Nephron (organoid): ENCODE data around the gene XPNPEP3.
"Not testable (repeated sequence)": the region's sequence is repeated elsewhere in the genome, so short reads cannot be mapped to it uniquely, and the experiment has no call there.

Experiments
- H3K27ac Mint-ChIP-seq, 3 experiments: 2 replicates each; pipeline ENCODE4 v1.8.0; 2020; ENCODE audit warnings: mixed read lengths in 3 of 3, mild to moderate bottlenecking in 2 of 3, moderate library complexity in 1 of 3
- H3K27me3 Mint-ChIP-seq: 2 replicates; pipeline ENCODE4 v1.8.0; 2021; ENCODE audit warnings: low read depth, mild to moderate bottlenecking, moderate library complexity, mixed read lengths
- H3K36me3 Mint-ChIP-seq: 2 replicates; pipeline ENCODE4 v1.8.0; 2020; ENCODE audit warnings: low read depth, mixed read lengths
- H3K4me1 Mint-ChIP-seq: 2 replicates; pipeline ENCODE4 v1.8.0; 2020; ENCODE audit warnings: mixed read lengths
- H3K4me3 Mint-ChIP-seq, 3 experiments: 2 replicates each; pipeline ENCODE4 v1.8.0; 2020; ENCODE audit warnings: mild to moderate bottlenecking in 3 of 3, mixed read lengths in 3 of 3, moderate library complexity in 2 of 3
- H3K9me3 Mint-ChIP-seq: 2 replicates; pipeline ENCODE4 v1.8.0; 2020; ENCODE audit warnings: mixed read lengths
- TF ChIP-seq, protein P1 (sequence below), 3 experiments: fragments of 200-600 bp; sonication (generic); IDR thresholded peaks; one replicate each; pipeline ENCODE4 v1.5.0; 2021; ENCODE audit warnings: antibody characterized with exemption in 3 of 3; ENCODE audit not compliant: unreplicated experiment in 3 of 3

Gene XPNPEP3

DNA sequence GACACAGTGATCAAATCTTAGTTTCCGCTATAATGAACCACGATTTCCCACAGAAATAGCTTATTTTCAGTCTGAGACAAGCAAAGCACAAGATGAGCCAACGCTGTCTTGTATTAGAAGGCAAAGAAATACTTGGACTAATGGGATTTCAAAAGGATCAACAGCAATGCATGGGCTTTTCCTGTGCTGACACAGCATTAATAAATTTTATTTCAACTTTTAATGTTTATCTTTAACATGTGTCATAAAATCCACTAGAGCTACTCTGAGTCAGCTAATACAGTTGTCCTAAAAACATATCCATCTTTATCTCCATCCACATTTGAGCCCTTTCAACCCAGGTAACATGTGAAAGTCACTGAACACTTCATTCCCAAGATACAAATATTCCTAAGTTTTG lies 22.3 kb upstream of the XPNPEP3 start:
- TF ChIP-seq, protein P1, sequence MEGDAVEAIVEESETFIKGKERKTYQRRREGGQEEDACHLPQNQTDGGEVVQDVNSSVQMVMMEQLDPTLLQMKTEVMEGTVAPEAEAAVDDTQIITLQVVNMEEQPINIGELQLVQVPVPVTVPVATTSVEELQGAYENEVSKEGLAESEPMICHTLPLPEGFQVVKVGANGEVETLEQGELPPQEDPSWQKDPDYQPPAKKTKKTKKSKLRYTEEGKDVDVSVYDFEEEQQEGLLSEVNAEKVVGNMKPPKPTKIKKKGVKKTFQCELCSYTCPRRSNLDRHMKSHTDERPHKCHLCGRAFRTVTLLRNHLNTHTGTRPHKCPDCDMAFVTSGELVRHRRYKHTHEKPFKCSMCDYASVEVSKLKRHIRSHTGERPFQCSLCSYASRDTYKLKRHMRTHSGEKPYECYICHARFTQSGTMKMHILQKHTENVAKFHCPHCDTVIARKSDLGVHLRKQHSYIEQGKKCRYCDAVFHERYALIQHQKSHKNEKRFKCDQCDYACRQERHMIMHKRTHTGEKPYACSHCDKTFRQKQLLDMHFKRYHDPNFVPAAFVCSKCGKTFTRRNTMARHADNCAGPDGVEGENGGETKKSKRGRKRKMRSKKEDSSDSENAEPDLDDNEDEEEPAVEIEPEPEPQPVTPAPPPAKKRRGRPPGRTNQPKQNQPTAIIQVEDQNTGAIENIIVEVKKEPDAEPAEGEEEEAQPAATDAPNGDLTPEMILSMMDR (IDR thresholded peaks at IDR 0.05; ENCODE audit: unreplicated experiment in 3 of 3), result no peak
- Mint-ChIP-seq H3K27ac (no peak overlapping the region), H3K9me3 (no peaks in the 10 kb centered on the region), H3K4me1 (no peaks in the 10 kb centered on the region), H3K27me3 (no peaks in the 10 kb centered on the region), H3K36me3 (peaks cover 67% of the 10 kb centered on the region), H3K4me3 (no peak overlapping the region)

DNA sequence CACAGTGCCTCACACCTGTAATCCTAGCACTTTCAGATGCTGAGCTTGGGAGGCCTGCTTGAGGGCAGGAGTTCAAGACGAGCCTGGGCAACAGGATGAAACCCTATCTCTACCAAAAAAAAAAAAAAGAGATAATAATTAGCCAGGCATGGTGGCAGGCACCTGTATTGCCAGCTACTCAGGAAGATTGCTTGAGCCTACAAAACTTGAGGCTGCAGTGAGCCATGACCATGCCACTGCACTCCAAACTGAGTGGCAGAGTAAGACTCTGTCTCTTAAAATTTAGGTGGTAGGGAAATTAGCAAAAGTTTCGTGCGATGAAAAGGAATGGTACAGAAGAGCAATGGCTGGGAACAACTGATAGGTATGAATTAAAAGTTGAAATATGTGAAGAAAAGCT lies 18.5 kb upstream of the XPNPEP3 start:
- H3K36me3 Mint-ChIP-seq, result peaks cover 73% of the 10 kb centered on the region

DNA sequence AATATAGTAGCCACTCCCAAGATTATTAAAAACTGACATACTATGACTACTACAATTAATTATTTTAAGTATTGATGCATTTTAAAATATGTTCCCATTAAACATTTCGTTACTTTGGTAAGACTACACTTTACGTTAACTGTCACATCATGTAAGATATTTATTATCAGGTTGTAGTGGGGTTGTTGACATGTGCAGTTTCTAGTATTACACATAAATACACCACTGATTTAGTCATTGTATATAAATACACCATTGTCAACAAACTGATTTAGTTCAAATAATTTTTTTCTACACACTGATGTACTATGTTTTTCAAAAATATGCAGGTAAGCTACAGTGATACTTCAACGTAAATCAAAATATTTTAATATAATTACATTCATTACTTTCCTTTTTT lies 12.0 kb upstream of the XPNPEP3 start:
- H3K27me3 Mint-ChIP-seq, result no peaks in the 10 kb centered on the region
- H3K9me3 Mint-ChIP-seq, result no peaks in the 10 kb centered on the region
- H3K4me1 Mint-ChIP-seq, result no peaks in the 10 kb centered on the region
- H3K27ac Mint-ChIP-seq, result no peak overlapping the region
- TF ChIP-seq, protein P1 (IDR thresholded peaks at IDR 0.05; ENCODE audit: unreplicated experiment in 3 of 3), result no peak
- H3K4me3 Mint-ChIP-seq, result no peak overlapping the region
- H3K36me3 Mint-ChIP-seq, result peaks cover 62% of the 10 kb centered on the region

More for the DNA sequence above, 18.5 kb upstream of the XPNPEP3 start:
- Mint-ChIP-seq H3K27me3 (no peaks in the 10 kb centered on the region), H3K27ac (no peak overlapping the region), H3K4me3 (no peak overlapping the region), H3K4me1 (no peaks in the 10 kb centered on the region), H3K9me3 (no peaks in the 10 kb centered on the region)
- TF ChIP-seq, protein P1 (IDR thresholded peaks at IDR 0.05; ENCODE audit: unreplicated experiment in 3 of 3), result no peak

DNA sequence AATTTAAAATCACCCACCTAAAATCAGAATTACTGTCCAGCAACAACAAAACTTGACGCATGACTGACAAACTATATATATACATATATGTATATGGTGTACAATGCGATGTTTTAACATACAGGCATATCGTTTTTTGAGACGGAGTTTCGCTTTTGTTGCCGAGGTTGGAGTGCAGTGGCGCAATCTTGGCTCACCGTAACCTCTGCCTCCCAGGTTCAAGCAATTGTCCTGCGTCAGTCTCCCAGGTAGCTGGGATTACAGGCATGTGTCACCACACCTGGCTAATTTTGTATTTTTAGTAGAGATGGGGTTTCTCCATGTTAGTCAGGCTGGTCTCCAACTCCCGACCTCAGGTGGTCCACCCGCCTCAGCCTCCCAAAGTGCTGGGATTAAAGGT lies 11.1 kb upstream of the XPNPEP3 start:
- not testable (repeated sequence) for H3K4me1 Mint-ChIP-seq, H3K27ac Mint-ChIP-seq, H3K9me3 Mint-ChIP-seq, H3K4me3 Mint-ChIP-seq, H3K27me3 Mint-ChIP-seq
- H3K36me3 Mint-ChIP-seq, result peaks cover 60% of the 10 kb centered on the region

DNA sequence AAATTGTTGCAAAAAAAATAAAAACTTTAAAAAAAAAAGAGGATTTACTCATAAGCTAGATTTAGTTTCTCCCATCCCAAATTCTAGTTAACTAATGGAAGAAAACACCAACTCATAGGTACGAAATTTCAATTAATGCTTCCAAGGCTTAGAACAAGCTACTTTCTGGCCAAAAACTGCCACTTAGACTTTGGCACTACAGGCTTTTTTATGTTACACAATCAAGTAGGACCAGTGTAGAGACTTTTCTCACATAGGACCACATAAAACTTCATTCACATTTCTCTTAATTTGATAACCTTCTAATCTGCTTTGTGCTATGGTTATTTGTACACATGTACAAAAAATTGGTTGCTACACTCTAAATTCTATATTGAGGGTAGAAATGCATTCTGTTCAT lies 3.6 kb upstream of the XPNPEP3 start:
- peaks cover 16% of the 10 kb centered on the region for H3K36me3 Mint-ChIP-seq
- no peaks in the 10 kb centered on the region for H3K27me3 Mint-ChIP-seq
- peak overlapping the region; percentile 68 to 100 (median 78) for H3K27ac Mint-ChIP-seq
- H3K9me3 Mint-ChIP-seq, result no peaks in the 10 kb centered on the region
- peak overlapping the region; percentile 93 to 97 (median 97) for H3K4me3 Mint-ChIP-seq
- peaks cover 46% of the 10 kb centered on the region for H3K4me1 Mint-ChIP-seq
- TF ChIP-seq, protein P1 (IDR thresholded peaks at IDR 0.05; ENCODE audit: unreplicated experiment in 3 of 3), result no peak

DNA sequence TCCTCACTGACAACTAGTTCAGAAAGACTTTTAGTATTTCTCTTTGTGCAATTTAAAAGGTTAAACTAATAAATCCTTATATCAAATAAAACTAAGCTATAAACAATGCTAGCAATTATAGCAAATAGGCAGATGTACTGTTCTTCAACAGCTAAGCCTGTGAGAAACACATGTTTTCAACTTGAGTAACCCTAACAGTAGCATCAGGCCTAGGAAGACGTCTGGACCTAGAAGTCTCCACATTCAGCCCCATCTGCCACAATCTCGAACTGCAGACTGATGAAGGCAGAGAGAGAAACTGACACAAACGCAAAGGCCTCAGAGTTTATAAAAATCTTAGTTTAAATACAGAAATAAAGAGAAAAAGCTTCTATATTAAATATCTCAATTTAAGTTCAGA lies 3.0 kb upstream of the XPNPEP3 start:
- Mint-ChIP-seq H3K4me3 (peak overlapping the region; percentile 93 to 97 (median 97)), H3K27ac (peak overlapping the region; percentile 68 to 100 (median 78)), H3K27me3 (no peaks in the 10 kb centered on the region), H3K9me3 (no peaks in the 10 kb centered on the region), H3K4me1 (peaks cover 46% of the 10 kb centered on the region), H3K36me3 (peaks cover 13% of the 10 kb centered on the region)
- TF ChIP-seq, protein P1 (IDR thresholded peaks at IDR 0.05; ENCODE audit: unreplicated experiment in 3 of 3), result no peak
